HAP-1 (cell line): Measurements from ENCODE around the gene CALML4.

Source experiments
- DNase-seq, 2 experiments: peaks; one replicate each; pipeline ENCODE4 v3.0.0-alpha.2; 2016 to 2020; ENCODE audit warnings: low spot score in 2 of 2
- H3K27me3 ChIP-seq: fragments of 250-450 bp; sonication (Bioruptor Pico); 2 replicates; pipeline ENCODE4 v1.5.1; 2020; ENCODE audit warnings: low read depth, mild to moderate bottlenecking, moderate library complexity
- H3K36me3 ChIP-seq: fragments of 250-450 bp; sonication (Bioruptor Pico); replicated peaks from 2 replicates; pipeline ENCODE4 v1.5.1; 2020; ENCODE audit warnings: mild to moderate bottlenecking
- H3K4me1 ChIP-seq: fragments of 250-450 bp; sonication (Bioruptor Pico); 2 replicates; pipeline ENCODE4 v1.5.1; 2020; ENCODE audit warnings: mild to moderate bottlenecking
- H3K4me3 ChIP-seq: fragments of 250-450 bp; sonication (Bioruptor Pico); 2 replicates; pipeline ENCODE4 v1.5.1; 2020; ENCODE audit warnings: mild to moderate bottlenecking, moderate library complexity
- H3K9me3 ChIP-seq: fragments of 250-450 bp; sonication (Bioruptor Pico); 2 replicates; pipeline ENCODE4 v1.5.1; 2020; ENCODE audit warnings: mild to moderate bottlenecking, moderate library complexity
- in situ Hi-C: fragments of 300-500 bp; cut with MboI; formaldehyde crosslinking; loops from 3 replicates; pipeline ENCODE4 v1.14.3; 2020; ENCODE audit warnings: low sequenced_read_pairs, inconsistent platforms, mixed read lengths

CALML4 gene

DNA sequence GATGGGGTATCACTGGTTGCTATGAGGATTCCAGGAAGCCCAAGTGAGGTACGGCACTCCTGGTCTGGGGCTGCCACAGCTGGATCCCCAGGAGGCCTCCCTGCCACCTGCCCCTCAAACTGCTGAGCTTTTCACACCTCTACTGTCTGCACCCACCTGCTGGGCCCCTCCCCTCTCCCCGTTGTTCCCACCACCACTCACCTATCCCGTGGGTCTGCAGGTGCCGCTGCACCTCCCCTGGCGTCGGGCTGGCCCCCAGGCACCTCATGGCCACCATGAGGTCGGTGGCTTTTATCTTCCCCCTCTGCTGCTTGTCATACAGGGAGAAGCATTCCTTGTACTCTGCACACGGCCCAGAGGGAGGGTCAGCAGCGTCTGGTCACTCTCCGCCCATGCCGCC is 5.8 kb downstream of the CALML4 start:
- Histone ChIP-seq H3K4me1 (peaks cover 28% of the 10 kb centered on the region), H3K9me3 (no peaks in the 10 kb centered on the region), H3K36me3 (peaks cover 23% of the 10 kb centered on the region), H3K27me3 (no peaks in the 10 kb centered on the region), H3K4me3 (no peak overlapping the region)
- DNase-seq = no peak
- in situ Hi-C loops = no loop called here

DNA sequence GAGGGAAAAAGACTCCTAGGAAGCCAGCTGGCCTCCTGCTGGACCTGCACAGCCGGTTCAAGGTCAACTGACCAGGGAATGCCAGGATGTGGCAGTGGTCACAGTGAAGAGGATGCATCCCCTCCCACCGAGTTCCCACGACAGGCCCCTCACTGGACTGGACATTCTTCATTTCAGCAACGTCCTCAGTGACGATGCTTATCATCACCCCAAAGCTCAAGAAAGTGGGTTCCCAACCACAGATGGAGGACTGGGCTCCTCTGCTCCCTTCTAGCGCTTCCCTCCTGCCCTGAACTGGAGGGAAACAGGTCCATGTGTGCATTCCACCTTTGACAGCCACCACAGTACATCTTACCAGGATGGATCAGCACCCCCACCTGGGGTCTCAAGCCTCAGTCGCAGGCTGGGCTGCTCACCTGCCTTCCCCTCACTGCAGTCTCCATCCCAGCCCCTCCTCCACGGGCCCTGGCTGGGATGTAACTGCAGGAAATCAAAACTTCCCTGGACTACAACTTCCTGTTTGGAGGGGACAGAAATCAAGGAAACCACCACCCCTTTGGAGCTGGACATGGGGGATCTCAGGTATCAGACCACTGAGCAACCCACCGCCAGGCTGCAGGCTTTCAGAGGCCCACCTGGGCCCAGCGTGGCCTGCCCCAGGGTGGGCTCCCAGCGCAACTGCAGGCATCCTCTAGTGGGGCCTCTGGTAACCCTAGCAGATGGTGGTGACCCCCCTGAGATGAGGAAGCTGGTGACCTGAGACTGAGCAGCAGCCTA is 7.3 kb downstream of the CALML4 start:
- Histone ChIP-seq H3K4me1 (peaks cover 24% of the 10 kb centered on the region), H3K27me3 (no peaks in the 10 kb centered on the region), H3K9me3 (no peaks in the 10 kb centered on the region), H3K36me3 (peaks cover 35% of the 10 kb centered on the region), H3K4me3 (no peak overlapping the region)
- no peak for DNase-seq
- in situ Hi-C loops = no loop called here

DNA sequence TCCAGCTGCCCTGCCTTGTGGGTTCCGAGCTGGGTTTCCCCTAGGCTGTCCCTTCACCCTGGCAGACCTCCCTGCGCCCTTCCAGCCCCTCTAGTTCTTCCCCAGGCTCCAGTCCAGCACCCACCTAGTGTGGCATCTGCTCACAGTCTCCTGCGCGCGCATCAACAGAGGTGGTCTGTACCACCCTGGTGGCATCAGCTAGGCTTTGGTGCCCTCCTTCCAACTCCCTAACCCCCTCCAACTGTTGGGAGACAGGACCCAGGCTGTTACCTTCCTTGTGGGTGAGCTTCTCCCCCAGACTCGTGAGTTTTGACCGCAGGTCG is 8.0 kb downstream of the CALML4 start:
- in situ Hi-C loops = no loop called here
- H3K36me3 ChIP-seq = peaks cover 42% of the 10 kb centered on the region
- H3K4me1 ChIP-seq = peaks cover 19% of the 10 kb centered on the region
- H3K27me3 ChIP-seq = no peaks in the 10 kb centered on the region
- no peaks in the 10 kb centered on the region for H3K9me3 ChIP-seq
- no peak for DNase-seq
- no peak overlapping the region for H3K4me3 ChIP-seq

DNA sequence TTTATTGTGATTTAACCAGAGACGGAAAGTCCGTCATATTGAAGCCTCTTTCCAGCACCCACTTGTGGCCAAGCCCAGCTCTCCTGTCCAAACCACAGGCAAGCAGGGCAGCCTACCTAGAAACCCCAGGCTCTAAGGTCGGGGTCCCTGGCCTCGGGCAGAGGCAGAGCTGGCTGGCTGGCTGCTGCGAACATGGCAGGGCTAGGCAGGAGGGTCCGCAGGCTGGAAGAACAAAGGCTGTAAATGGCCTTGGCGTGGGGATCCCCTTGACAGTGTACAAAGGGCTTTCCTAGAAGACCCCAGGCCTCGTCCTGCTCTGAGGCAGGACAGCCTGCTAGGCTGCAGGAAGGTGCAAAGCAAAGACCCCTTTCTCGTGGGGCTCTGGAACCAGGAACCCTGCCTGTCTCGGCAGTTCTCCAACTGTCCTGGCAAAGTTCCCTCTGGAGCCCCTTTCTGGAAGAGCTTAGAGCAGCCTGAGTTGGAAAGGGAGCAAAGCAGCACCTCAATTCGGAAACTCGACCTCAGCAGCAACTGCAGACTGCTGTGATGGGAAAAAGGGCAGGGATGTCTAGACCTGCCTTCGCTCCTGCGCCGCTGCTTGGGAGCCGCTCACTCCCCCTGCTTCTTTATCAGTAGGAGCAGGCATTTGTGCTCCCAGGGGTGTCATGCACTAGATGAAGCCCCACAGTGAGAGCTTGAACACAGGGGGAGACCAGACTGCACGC is 8.5 kb downstream of the CALML4 start:
- no peaks in the 10 kb centered on the region for H3K27me3 ChIP-seq
- H3K4me3 ChIP-seq = no peak overlapping the region
- in situ Hi-C loops = no loop called here
- DNase-seq = no peak
- no peaks in the 10 kb centered on the region for H3K9me3 ChIP-seq
- peaks cover 17% of the 10 kb centered on the region for H3K4me1 ChIP-seq
- peaks cover 46% of the 10 kb centered on the region for H3K36me3 ChIP-seq

DNA sequence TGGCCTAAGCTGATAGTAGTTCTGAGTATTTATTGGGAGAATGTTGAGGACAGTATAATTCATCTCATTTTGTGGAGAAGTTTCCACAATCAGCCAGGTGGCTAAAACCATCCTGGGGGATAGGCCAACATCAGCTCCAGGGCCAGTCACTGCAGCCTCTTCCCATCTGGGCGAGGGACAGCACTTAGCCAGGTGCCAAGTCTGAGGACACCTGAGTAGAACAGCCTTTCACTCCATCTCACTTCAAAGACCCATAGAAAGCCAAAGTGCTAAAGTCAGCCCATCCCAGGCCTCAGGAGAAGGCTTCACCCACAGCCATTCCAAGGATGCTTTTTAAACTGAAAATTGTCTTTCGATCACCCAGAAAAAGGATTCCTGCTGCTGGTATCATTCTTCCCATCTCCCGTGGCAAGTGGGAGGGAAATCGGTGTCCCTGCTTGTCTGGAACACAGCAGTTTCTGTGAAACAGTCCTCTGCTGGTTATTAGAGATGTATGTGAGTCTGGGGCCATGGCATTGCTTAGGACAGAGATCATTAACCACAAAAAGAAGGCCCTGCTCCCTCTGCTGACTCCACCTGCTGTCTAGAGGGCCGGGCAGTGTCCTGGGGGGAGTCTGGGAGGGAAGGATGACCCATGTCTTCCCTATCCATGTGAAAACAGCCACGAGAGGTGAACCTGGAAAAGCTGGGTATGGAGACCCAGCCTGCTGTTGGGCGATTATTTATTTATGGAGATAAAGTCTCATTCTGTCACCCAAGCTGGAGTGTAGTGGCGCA is 9.6 kb downstream of the CALML4 start:
- Histone ChIP-seq H3K9me3 (no peaks in the 10 kb centered on the region), H3K4me1 (peaks cover 6% of the 10 kb centered on the region), H3K36me3 (peaks cover 54% of the 10 kb centered on the region), H3K4me3 (no peak overlapping the region), H3K27me3 (no peaks in the 10 kb centered on the region)
- in situ Hi-C loops = no loop called here
- no peak for DNase-seq

DNA sequence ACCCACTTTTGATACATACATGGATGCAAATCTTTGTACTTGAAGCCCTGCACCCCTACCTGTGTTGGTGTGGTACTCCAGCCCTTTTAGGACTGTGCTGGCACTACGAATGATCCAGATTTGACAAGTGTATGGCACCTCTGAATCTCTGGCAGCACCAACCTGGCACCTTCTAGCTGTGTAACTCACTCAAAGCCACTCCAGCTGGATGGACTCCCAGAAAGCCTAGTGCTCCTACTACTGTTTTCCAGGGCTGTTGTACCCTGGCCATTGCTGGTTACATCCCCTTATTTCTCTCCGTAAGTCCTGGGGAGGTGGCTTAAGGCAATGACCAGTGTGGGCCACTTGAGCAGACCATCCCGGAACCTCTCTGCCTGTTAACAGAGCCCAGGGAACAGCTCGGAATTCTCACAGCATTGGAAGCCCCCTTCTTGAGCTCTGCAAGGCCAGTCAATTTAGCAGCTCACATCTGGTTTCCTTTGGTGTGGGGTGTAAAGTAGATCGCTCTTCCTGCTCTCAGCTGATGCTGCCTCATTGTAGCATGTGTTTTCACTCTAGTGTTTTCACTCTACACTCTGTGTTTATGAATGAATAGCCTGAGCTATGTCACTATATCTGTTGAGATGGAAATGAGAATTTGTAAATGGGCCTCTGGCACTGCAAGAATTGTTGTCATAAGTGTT is 12.2 kb downstream of the CALML4 start:
- no peak for DNase-seq
- Histone ChIP-seq H3K4me3 (no peak overlapping the region), H3K27me3 (no peaks in the 10 kb centered on the region), H3K36me3 (peaks cover 74% of the 10 kb centered on the region), H3K4me1 (no peaks in the 10 kb centered on the region), H3K9me3 (no peaks in the 10 kb centered on the region)
- in situ Hi-C loops = no loop called here

DNA sequence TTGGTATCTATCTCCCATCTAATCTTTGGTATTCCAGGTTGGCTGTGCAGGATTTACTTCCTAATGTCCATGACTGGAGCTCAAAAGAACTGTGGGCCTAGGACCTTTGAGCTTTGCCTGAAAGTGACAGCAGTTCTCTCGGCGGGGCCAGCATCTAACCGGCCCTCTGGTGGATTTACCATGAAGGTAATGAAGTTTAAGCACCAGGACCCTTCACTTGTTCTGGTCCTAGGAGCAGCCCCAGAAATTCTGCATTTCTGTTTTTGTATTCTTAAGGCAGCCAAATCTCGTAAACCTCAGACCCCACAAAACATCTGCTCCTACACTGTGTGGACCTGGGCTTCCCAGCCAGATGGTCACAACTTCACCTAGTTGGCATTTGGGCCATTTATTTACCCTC is 13.0 kb downstream of the CALML4 start:
- Histone ChIP-seq H3K4me1 (no peaks in the 10 kb centered on the region), H3K4me3 (no peak overlapping the region), H3K36me3 (peaks cover 74% of the 10 kb centered on the region), H3K27me3 (no peaks in the 10 kb centered on the region), H3K9me3 (no peaks in the 10 kb centered on the region)
- in situ Hi-C loops = no loop called here
- DNase-seq = no peak

DNA sequence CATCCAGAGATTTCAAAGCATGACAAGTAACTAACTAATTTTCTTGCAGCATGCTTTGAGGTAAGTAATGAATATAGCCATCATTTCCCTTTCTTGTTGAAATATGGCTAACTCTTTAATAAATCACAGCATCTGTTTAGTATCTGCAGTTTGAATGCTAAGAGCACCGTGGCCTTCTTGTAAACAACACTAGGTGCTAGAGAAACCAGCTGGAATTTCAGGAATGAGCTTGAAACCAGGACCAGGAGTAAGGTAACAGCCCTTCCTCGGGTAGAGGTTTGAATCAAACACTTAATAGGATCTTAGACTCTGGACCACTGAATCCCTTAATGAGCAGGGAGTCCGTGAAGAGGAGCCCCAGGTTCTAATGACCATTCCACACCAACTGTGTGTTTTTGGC is 13.6 kb downstream of the CALML4 start:
- no peaks in the 10 kb centered on the region for H3K4me1 ChIP-seq
- peaks cover 78% of the 10 kb centered on the region for H3K36me3 ChIP-seq
- DNase-seq = no peak
- no peaks in the 10 kb centered on the region for H3K9me3 ChIP-seq
- in situ Hi-C loops = no loop called here
- no peaks in the 10 kb centered on the region for H3K27me3 ChIP-seq
- no peak overlapping the region for H3K4me3 ChIP-seq

DNA sequence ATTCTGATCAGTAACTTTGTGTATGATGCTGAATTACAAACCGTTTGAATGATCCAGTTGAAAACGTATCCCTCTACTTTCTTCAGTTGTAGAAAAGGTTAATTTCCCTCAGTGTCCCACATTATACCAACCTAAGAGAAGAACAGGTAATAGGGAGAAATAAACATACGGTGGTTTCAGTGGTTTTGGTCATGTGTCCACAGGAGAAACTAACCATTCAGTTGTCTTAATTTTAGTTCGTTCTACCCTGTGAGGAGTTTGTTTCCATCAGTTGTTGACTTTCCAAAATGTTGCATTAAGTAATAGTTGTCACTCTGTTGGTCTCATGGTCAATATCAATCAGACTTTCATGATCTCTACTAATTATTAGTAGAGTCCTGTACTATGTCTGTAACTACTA is 15.1 kb downstream of the CALML4 start:
- in situ Hi-C loops = no loop called here
- peaks cover 77% of the 10 kb centered on the region for H3K36me3 ChIP-seq
- no peaks in the 10 kb centered on the region for H3K4me1 ChIP-seq

DNA sequence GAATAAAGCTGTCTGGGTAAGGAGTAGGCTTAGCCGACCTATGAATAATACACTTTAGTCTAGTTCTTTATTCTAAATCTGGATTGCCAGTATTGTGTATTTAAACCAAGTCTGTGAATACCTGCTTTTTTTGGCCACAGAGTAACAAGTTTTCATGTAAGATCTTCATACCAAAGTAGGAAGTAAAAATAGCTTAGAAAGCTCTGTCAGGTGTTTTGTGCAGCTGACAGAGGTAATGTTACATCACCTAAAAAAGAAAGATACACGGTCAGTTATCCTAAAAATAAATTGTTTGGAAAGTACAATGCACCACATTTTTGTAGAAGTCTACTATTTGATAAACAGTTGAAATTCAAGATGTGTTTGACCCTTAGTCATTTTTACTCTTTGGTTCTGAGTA is 16.5 kb downstream of the CALML4 start:
- H3K36me3 ChIP-seq = peaks cover 86% of the 10 kb centered on the region
- no peak for DNase-seq
- no peaks in the 10 kb centered on the region for H3K27me3 ChIP-seq
- no peaks in the 10 kb centered on the region for H3K9me3 ChIP-seq
- H3K4me1 ChIP-seq = no peaks in the 10 kb centered on the region
- no peak overlapping the region for H3K4me3 ChIP-seq
- in situ Hi-C loops = no loop called here

More for the DNA sequence above, 15.1 kb downstream of the CALML4 start:
- Histone ChIP-seq H3K27me3 (no peaks in the 10 kb centered on the region), H3K4me3 (no peak overlapping the region), H3K9me3 (no peaks in the 10 kb centered on the region)
- DNase-seq = no peak

DNA sequence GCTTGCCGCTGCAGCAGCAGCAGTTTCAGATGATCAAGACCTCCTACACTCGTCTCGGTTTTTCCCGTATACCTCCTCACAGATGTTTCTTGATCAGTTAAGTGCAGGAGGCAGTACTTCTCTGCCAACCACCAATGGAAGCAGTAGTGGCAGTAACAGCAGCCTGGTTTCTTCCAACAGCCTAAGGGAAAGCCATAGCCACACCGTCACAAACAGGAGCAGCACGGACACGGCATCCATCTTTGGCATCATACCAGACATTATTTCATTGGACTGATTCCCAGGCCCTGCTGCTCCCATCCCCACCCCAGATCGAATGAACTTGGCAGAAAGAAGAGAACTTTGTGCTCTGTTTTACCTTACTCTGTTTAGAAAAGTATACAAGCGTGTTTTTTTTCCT is 17.6 kb downstream of the CALML4 start:
- in situ Hi-C loops = no loop called here
- H3K4me1 ChIP-seq = no peaks in the 10 kb centered on the region
- H3K4me3 ChIP-seq = no peak overlapping the region
- DNase-seq = no peak
- H3K27me3 ChIP-seq = no peaks in the 10 kb centered on the region
- H3K36me3 ChIP-seq = peaks cover 80% of the 10 kb centered on the region
- no peaks in the 10 kb centered on the region for H3K9me3 ChIP-seq

DNA sequence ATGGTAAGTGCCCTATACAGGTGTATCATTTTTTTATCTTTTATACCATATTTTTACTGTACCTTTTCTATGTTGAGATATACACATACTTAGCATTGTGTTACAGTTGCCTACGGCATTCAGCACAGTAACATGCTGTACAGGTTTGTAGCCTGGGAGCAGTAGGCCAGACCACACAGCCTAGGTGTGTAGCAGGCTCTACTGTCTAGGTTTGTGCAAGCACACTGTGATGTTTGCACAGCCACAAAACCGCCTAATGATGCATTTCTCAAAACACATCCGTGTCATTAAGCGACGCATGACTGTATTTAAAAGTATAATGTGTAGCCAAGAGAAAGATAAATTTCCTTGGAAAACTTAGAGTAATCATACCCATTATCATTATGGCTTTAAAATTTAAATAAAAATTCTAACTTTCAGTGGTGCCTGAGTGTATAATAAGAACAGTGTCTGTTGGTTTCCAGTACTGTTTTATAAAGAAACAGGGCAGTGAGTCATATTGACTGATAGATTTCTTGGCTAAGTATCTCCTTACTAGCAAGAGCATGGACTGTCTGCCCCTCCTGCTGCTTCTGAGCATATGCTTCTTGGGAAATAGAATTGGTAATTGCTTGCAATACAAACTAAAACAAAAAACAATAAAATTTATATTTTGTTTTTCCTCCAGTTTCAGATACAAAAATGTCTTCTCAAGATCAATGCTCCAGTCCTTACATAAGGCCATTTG is 18.3 kb downstream of the CALML4 start:
- no peaks in the 10 kb centered on the region for H3K4me1 ChIP-seq
- DNase-seq = no peak
- H3K27me3 ChIP-seq = no peaks in the 10 kb centered on the region

More for the DNA sequence above, 18.3 kb downstream of the CALML4 start:
- in situ Hi-C loops = no loop called here
- Histone ChIP-seq H3K9me3 (no peaks in the 10 kb centered on the region), H3K4me3 (no peak overlapping the region), H3K36me3 (peaks cover 75% of the 10 kb centered on the region)
